HG03575 (cell line): ENCODE data around the gene COLEC12.

ENCODE experiments used
- ATAC-seq: cut with Tn5 transposase; IDR thresholded peaks from one replicate; pipeline ENCODE4 v1.9.1; 2021; ENCODE audit not compliant: unreplicated experiment, insufficient number of reproducible peaks, low FRiP score; ENCODE audit errors: extremely low read depth

COLEC12 gene

GRCh38 chr18:274313-274712 lies 226.2 kb downstream of the COLEC12 start:
- ATAC-seq = no peak

DNA sequence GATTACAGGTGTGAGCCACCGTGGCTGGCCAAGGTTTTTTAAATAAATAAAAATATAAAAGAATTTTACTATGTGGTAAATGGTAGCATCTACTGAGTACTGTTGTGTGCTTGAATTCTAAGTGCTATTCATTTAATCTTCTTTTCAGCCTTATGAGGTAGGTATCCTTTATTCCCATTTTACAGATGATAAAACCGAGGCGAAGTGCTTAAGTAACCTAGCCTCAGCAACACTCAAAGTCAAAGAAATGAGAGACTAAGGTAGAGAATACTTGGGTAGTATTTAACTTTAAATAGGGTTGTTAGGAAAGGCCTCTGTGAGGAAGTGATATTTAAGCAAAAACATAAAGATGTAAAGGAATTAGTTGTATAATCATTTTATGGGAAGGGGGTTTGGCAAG lies 227.0 kb downstream of the COLEC12 start:
- ATAC-seq = no peak

GRCh38 chr18:272650-273049 lies 227.9 kb downstream of the COLEC12 start:
- no peak for ATAC-seq

GRCh38 chr18:269480-270095 lies 230.9 kb downstream of the COLEC12 start:
- ATAC-seq = no peak

GRCh38 chr18:267688-268552 lies 232.6 kb downstream of the COLEC12 start, which contains the start of gene THOC1:
Gene THOC1 (minus strand): TSS chr18:268047. CDS start chr18:268019, 28 bp downstream.
- peak; percentile 82 for ATAC-seq

GRCh38 chr18:267380-267687 lies 233.2 kb downstream of the COLEC12 start:
- peak; percentile 1 for ATAC-seq
